GM19452 (cell line): ENCODE results near the gene RBP5.

Experiments used
- ATAC-seq: cut with Tn5 transposase; IDR thresholded peaks from one replicate; pipeline ENCODE4 v1.9.1; 2021; ENCODE audit not compliant: unreplicated experiment

Gene RBP5

DNA sequence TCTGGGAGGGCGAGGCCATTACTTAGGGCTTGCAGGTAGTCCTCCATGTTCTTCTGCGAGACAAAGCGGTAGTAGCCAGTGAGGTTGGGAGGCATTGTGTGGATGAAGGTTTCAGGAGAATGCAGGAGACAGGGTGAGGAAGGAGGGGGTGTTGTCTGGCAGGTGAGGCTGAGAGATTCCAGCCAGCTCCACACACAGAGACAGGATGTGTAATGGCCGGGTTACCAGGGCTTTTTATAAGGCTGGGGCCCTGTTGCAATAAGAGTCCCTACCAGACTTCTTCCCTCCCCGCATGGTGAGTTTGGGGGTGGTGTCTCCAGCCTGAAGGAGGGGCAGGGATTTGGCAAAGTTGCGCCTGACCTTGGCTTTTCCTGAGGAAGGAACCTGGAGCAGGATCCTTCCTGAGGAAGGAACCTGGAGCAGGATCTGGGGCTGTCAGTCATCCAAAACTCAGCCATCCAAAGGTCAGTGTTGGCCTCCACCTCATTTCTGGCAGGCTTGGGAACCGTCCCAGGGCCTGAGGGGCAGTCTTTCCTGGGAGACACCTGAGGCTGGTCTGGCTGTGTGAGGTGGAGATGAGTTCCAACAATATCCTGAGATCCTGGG, at the start of gene RBP5:
TSS of gene RBP5 (minus strand) at position 209 of the 606 bp plus-strand sequence. CDS start at position 95, 114 bp downstream.
- ATAC-seq = no peak

DNA sequence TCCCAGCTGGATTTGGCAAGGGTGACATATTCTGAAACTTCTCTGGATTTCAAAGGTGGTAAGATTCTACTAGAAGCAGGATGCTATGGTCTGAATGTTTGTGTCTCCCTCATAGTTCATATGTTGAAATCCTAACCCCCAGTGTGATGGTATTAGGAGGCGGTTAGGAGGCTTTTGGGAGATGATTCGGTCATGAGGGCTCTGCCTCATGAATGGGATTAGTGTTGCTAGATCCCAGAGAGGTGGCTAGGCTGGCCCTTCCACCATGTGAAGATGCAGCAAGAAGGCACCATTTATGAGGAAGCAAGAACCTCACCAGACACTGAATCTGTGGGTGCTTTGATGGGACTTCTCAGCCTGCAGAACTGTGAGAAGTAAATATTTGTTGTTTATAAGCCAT, 49.8 kb upstream of the RBP5 start:
- ATAC-seq = no peak

- ATAC-seq = no peak
Observed at GRCh38 chr12:7176595-7176994, 47.9 kb upstream of the RBP5 start.

GRCh38 chr12:7175493-7175892, 46.8 kb upstream of the RBP5 start:
- no peak for ATAC-seq

- no peak for ATAC-seq
Observed at GRCh38 chr12:7171854-7172253, 43.2 kb upstream of the RBP5 start.

GRCh38 chr12:7169951-7170350, 41.3 kb upstream of the RBP5 start:
- no peak for ATAC-seq

DNA sequence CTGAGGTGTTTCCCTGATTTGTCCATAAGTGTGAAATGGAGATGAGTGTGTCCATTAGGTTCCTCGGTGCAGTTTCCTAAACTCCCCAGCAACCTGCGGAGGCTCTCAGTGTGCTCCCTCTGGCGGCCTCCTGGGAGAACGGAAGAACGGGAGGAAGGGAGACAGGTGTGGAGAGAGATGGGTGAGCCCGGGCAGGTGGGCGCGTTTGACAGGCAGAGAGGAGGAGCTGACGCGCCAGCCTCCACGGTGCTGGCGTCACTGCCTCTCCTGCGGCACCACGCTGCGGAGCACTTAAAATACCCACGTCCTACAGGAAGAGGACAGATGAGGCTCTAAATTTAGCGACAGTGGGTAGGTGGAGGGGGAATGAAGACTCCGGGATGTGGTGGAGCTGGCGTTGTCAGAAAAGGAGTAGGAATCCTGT, 34.0 kb upstream of the RBP5 start:
- no peak for ATAC-seq

DNA sequence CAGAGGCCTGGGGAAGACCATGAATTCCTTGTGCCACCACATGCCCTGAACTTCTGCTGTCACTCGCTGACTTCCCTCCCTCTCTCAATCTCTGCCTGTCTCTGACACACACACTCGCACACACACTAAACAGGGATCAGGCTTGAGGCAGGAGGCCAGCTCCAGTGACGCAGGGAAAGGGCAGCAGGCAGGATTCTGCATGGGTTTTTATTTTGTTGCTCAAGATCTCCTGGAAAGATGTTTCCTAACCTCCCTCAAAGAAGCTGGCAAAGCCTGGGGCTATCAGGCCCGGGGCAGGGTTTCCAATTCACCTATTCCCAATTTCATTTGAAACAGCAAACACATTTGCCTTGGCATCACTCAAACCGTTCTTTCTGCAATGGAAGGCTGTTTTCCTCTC, 33.1 kb upstream of the RBP5 start:
- ATAC-seq = no peak

- no peak for ATAC-seq
Observed at GRCh38 chr12:7161327-7161726, 32.6 kb upstream of the RBP5 start.

DNA sequence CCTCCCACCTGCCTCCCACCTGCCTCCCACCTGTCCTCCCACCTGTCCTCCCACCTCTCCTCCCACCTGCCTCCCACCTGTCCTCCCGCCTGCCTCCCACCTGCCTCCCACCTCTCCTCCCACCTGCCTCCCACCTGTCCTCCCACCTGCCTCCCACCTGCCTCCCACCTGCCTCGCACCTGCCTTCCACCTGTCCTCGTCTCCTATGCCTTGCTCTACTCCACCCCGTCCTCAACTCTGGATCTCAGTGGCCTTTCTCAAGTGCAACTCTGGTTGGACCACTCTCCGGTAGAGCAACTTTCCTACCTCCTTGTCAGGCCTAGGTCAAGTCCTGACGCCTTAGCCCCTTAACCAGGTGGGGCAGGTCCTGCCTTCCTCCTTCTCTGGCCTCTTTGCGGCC, 31.5 kb upstream of the RBP5 start:
- no peak for ATAC-seq

DNA sequence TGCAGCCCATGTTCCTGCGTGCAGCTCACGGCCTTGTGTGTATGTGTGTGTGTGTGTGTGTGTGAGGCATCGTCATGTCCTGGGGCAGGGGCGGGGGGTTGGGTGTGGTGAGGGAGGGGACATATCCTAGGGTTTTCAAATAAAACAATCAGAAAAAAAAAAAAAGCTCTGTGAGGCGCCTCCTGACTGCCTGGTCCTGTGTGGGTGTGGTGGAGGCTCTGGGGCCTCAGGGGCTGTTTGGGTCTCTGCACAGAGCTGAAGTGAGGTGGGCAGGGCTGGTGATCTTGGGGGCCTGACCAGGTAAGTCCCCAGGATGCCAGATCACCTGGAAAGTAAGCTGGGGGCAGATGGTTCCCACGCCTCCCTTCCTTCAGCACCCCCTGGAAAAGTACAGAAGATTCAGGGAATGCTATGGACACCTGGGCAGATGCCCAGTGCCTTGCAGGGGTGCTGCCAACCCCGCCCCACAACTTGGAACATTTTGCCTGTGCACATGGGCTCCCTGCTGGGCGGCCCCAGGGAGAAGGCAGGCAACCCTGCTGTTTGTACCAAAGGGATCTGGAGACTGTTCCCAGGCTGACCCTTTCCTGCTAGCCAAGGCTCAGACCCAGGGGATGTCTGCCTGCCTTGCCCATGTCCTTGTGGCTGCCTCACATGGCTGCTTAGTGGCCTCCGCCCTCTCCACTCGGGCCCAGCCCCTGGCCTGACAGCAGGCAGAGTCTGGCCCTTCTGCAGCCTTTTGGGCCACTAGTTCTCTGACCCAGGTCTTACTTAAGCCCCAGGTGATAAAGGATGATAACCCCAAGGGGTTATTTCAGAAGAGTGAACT, 30.3 kb upstream of the RBP5 start:
- no peak for ATAC-seq

DNA sequence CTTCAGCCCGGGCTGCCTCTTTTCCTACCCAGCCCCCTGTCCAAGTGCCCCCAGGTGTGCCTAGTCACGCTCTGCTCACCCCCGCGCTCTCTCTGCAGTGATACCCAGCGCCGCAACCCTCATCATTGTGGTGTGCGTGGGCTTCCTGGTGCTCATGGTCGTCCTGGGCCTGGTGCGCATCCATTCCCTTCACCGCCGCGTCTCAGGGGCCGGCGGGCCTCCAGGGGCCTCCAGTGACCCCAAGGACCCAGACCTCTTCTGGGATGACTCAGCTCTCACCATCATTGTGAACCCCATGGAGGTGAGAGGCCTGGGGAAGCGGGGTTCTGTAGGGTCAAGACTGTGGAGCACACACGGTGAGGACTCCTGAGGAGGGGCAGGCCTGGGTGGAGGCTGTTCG, 28.7 kb upstream of the RBP5 start:
- ATAC-seq = no peak

GRCh38 chr12:7156259-7157197, 27.8 kb upstream of the RBP5 start:
- no peak for ATAC-seq

DNA sequence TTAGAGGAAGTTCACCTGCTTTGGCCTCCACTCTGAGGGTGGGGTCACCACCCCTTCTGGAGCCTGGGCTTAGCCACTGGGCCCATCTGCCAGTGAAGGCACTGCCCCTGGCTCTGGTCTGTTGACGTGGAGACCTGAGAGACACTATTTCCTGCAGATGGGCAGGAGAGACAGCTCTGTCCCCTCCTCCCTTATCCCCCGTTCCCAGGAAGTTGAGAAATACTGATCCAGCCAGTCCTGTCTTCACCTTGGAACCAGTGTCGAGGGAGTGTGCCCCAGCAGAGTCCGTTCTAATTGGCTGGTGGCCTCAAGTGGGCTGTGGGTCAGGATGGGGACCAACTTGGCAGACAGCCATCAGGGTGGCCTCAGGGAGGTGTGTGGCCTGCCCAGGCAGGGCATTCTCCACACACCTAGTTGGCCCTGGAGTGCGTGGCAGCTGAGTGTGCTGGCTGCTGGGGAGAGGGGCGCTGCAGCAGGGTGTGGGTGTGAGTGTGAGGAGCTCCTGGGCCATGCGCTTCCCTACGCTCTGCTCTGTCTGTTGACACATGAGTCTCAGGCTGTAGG, 26.9 kb upstream of the RBP5 start:
- no peak for ATAC-seq

- ATAC-seq = no peak
Observed at GRCh38 chr12:7154901-7155470, 26.3 kb upstream of the RBP5 start.

GRCh38 chr12:7154042-7154441, 25.4 kb upstream of the RBP5 start:
- ATAC-seq = no peak

DNA sequence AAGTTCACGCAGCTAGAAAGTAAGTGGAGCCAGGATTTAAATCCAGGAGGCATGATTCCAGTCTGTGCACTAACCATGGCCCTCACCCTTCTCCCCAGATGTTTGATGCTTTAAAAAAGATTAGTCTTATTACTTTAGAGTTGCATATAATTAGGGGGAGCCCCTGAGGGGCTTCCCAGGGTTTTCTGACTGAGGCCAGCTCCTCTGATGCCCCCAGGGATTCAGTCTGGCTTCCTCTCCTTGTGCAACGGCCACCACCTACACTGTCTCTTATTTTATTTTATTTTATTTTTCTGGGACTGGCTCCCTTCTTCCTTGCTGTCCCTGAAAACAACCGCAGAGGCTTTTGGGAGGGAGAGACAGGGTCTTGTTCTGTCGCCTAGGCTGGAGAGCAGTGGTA, 24.1 kb upstream of the RBP5 start:
- no peak for ATAC-seq

DNA sequence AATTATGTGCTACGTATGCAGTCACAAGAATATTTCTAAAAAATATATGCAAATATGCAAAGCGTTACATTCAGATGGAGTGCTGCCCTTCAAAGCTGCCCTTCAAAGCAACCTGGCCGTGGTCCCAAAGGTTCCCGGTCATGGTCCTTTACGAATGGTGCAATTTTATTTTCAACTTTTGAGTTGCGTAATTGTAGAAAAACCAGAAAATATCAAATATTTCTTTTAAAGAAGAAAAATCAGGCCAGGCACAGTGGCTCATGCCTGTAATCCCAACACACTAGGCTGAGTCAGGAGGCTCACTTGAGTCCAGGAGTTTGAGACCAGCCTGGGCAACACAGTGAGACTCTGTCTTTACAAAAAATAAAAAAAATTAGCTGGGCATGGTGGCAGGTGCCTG, 22.8 kb upstream of the RBP5 start:
- no peak for ATAC-seq

- ATAC-seq = no peak
Observed at GRCh38 chr12:7150841-7151240, 22.2 kb upstream of the RBP5 start.

DNA sequence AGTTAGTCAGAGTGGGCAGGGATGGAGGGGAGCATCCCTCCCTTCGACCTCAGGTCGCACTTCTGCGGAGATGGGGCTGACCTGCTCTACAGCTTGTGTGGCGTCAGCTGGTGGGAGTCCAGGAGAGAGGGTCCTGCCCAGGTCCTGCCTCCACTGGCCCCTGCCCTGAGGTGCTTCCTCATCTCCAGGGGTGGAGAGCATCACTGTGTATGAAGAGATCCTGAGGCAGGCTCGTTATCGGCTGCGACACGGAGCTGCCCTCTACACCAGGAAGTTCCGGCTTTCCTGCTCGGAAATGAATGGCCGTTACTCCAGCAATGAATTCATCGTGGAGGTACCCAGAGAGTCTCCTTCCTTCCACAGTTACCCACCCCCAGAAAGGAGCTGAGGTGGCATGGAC, 21.7 kb upstream of the RBP5 start:
- ATAC-seq = no peak

DNA sequence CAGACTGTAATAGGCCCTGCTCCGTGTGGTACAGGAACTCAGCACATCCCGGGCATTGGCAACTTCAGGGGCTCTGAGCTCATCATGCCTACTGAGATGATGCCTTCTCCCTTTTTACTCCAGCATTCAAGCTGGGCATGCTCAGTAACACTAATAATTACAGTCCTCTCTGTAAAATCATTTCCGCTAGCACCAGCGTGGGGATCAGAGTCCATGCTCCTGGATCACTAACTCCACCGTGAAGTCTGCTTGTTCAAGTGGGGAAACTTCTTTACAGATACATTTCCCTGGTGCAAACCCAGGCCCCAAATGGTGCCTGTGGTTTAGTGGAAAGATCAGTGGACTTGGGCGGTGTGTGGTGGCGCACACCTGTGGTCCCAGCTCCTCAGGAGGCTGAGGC, 18.2 kb upstream of the RBP5 start:
- no peak for ATAC-seq
